Ovary (tissue), 9 donors: ENCODE data around the gene PRDM16. TPM values are rescaled to one million over a fixed set of nuclear protein-coding genes. Genes with fewer than 3 reads are reported as not detected.

Experiments
- DNase-seq, 5 donors: peaks; one replicate each; pipeline ENCODE4 v3.0.0-alpha.2; 2019 to 2020
- H3K27ac ChIP-seq, 2 donors: fragments of 200-600 bp; one replicate each; pipeline versions ENCODE4 v1.5.1 to v1.8.0; 2019 to 2022
- H3K27me3 ChIP-seq: fragments of 200-600 bp; one replicate; pipeline ENCODE4 v1.8.0; 2022
- H3K36me3 ChIP-seq: fragments of 200-600 bp; sonication (generic); one replicate; pipeline ENCODE4 v1.5.1; 2019
- H3K4me1 ChIP-seq: one replicate; pipeline ENCODE4 v1.8.1; 2013; ENCODE audit warnings: mild to moderate bottlenecking, moderate library complexity; ENCODE audit not compliant: insufficient read depth
- H3K4me3 ChIP-seq: fragments of 200-600 bp; sonication (generic); one replicate; pipeline ENCODE4 v1.5.1; 2017
- H3K9me3 ChIP-seq, 2 donors: fragments of 200-600 bp in 1 of 2; sonication (generic) in 1 of 2; one replicate each; pipeline versions ENCODE4 v1.5.1 to v1.8.1; 2013 to 2019; ENCODE audit warnings: mild to moderate bottlenecking in 1 of 2, moderate library complexity in 1 of 2
- EP300 ChIP-seq: sonication (generic); formaldehyde crosslinking; IDR thresholded peaks from one replicate; pipeline ENCODE4 v1.6.1; 2017; ENCODE audit warnings: antibody characterized with exemption
- POLR2A ChIP-seq: fragments of 450-650 bp; IDR thresholded peaks from one replicate; pipeline ENCODE4 v1.6.1; 2017; ENCODE audit warnings: antibody characterized with exemption, mild to moderate bottlenecking, moderate library complexity
- WGBS, 3 donors: extraction: QIAGEN DNeasy Blood & Tissue Kit in 1 of 3; methylation state at CpG; one replicate each; pipeline versions ENCODE4 v1.1.5 to v1.1.7; 2013 to 2017; 5-methylcytosine and 5-hydroxymethylcytosine counted together
- intact Hi-C, 4 donors: fragments of 100-400 bp; cut with DNase I; formaldehyde crosslinking; loops; one replicate each; pipeline versions ENCODE4 v1.11.0 to v1.15.1; 2022 to 2023
- polyA plus RNA-seq, 2 donors: library from polyadenylated mRNA; stranded (reverse); fragments of 200-250 nt in 1 of 2; fragments of 350-450 nt in 1 of 2; fragmentation: Illumina TruSeq in 1 of 2; extraction: RNeasy Lipid Tissue Mini Kit (QIAGEN cat#74804) in 1 of 2; gene quantifications; one replicate each; pipeline ENCODE4 v1.2.3, GENCODE V29; 2013 to 2014
- total RNA-seq, 7 donors: library from RNA; depleted of rRNA in 2 of 7; stranded (reverse); fragments of >200 nt in 2 of 7; fragmentation: NEBNext Ultra II Directional in 3 of 7; extraction: Animal tissue kit (Norgen Biotek cat#: 25700) in 3 of 7; gene quantifications; one replicate each; pipeline versions ENCODE4 v1.1.0 to v1.2.4, GENCODE V29; 2016 to 2023
- TF ChIP-seq, protein P1 (sequence below), 3 donors: fragments of 450-650 bp in 2 of 3; fragments of 200-600 bp in 1 of 3; IDR thresholded peaks; one replicate each; pipeline versions ENCODE4 v1.5.1 to v1.8.0; 2016 to 2022; ENCODE audit warnings: antibody characterized with exemption in 3 of 3, mild to moderate bottlenecking in 1 of 3
- donor health status: DM: no; HTN: no; CAD: no; lungs with moderate emphysema.
- donor health status: DM: no; HTN: no; CAD: no.
- donor health status: Bipolar disorder and iron deficiency.
- donor health status: DM: yes; HTN: yes; CAD: no.
- donor health status: DM: no; HTN: no; CAD: no.
- donor health status: DM: yes; HTN: yes; CAD: no.

Gene PRDM16
- total and polyA plus RNA-seq, 9 donors, result 1.1 to 17.3 (median 3.9) TPM

DNA sequence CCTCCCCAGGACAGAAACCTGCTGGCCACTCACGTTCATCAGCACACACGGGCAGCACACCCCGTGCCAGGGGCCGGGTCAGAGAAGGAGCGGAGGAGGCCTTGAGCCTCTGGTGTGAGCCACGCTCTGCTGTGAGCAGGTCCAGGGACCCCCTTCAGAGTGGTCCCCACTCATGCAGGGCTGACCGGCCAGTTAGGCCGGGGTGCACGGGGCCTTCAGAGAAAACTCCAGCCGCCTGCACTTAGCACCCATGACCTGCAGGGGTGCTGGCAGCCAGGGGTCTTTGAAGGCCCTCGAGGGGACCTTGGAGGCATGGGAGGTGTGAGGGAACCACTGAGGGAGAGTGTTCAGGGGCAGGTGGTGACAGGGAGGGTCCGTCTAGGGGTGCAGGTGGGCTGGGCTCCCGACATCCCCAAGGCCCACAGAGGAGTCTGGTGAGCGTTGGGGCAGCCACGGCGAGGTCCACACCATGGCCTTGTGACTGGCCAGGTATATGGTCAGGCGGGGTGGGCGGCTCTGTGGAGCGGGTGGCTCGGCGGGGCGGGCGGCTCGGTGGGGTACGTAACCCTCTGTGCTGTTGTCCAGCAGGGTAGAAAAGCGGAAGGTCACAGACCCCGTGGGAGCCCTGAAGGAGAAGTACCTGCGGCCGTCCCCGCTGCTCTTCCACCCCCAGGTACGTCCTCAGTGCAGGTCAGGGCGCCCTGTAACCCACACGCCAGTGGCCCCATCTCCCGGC is 345.1 kb downstream of the PRDM16 start:
- Histone ChIP-seq H3K27me3 (no peaks in the 10 kb centered on the region), H3K4me3 (no peak overlapping the region), H3K4me1 (peaks cover 2% of the 10 kb centered on the region), H3K36me3 (no peaks in the 10 kb centered on the region), H3K9me3 (peaks cover 0 to 9% of the 10 kb centered on the region in 2 donors), H3K27ac (no peak overlapping the region)
- WGBS, 3 donors, result 90 to 92% (median 92%) methylated on average over 34 of the region's 34 CpGs
- DNase-seq, result no peak
- intact Hi-C loops, result loop anchor here (5.0 to 10.0 kb wide), 5 partner anchors 127 to 539 kb away; partner anchors contain the start of gene PRDM16 (in 1 of the 4)
- no peak for TF ChIP-seq EP300
- no peak for TF ChIP-seq POLR2A
- TF ChIP-seq, protein P1, sequence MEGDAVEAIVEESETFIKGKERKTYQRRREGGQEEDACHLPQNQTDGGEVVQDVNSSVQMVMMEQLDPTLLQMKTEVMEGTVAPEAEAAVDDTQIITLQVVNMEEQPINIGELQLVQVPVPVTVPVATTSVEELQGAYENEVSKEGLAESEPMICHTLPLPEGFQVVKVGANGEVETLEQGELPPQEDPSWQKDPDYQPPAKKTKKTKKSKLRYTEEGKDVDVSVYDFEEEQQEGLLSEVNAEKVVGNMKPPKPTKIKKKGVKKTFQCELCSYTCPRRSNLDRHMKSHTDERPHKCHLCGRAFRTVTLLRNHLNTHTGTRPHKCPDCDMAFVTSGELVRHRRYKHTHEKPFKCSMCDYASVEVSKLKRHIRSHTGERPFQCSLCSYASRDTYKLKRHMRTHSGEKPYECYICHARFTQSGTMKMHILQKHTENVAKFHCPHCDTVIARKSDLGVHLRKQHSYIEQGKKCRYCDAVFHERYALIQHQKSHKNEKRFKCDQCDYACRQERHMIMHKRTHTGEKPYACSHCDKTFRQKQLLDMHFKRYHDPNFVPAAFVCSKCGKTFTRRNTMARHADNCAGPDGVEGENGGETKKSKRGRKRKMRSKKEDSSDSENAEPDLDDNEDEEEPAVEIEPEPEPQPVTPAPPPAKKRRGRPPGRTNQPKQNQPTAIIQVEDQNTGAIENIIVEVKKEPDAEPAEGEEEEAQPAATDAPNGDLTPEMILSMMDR (IDR thresholded peaks at IDR 0.05), result no peak

DNA sequence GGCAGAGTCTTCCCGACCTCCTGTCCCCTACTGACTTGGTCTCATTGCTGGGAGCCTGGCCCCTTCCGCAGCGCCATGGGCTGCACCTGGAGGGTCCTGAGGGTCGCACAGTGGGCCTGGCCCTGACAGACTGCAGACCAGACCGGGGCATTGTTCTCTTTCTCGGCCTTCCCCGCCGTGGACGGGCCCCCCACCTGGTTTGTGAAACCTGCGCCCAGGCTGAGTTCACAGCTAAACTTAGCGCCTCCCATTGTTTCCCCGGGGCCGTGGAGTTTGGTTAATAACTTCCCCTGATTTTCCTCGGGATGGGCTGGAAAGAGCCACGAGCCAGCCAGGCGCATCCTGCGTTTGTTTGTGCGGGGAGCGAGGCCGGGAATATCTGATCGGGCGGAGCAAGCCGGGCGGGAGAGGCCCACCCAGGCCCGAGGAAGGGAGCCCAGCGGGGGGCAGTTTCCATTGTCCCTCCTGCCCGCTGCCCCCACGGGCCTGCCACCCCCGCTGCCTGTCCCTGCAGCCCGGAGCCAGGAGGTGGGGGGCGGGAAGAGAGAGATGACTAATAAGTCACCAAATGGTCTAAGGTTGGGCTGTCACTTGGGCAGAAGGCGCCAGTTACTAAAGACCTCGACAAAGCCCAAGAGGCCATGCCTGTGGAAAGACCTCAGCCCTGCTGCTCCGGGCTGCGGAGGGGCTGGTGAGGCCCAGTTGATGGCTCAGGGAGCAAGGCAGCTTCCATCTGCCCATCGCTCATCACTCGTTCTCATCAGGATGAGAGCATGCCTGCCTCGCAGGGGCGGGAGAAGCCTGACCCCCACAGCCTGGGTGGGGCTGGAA is 346.5 kb downstream of the PRDM16 start:
- H3K4me3 ChIP-seq, result no peak overlapping the region
- H3K27ac ChIP-seq, result no peak overlapping the region
- no peaks in the 10 kb centered on the region for H3K27me3 ChIP-seq
- no peak for DNase-seq
- H3K4me1 ChIP-seq, result no peaks in the 10 kb centered on the region
- intact Hi-C loops, result loop anchor here in 2 of 4 donors (5.0 to 10.0 kb wide), 2 partner anchors 403 to 541 kb away; no protein-coding TSS in a partner anchor
- peaks cover 0 to 9% of the 10 kb centered on the region in 2 donors for H3K9me3 ChIP-seq
- no peak for TF ChIP-seq EP300
- TF ChIP-seq, protein P1 (IDR thresholded peaks at IDR 0.05), result no peak
- no peak for TF ChIP-seq POLR2A
- WGBS, 3 donors, result 50 to 72% (median 56%) methylated on average over 39 of the region's 39 CpGs
- no peaks in the 10 kb centered on the region for H3K36me3 ChIP-seq

DNA sequence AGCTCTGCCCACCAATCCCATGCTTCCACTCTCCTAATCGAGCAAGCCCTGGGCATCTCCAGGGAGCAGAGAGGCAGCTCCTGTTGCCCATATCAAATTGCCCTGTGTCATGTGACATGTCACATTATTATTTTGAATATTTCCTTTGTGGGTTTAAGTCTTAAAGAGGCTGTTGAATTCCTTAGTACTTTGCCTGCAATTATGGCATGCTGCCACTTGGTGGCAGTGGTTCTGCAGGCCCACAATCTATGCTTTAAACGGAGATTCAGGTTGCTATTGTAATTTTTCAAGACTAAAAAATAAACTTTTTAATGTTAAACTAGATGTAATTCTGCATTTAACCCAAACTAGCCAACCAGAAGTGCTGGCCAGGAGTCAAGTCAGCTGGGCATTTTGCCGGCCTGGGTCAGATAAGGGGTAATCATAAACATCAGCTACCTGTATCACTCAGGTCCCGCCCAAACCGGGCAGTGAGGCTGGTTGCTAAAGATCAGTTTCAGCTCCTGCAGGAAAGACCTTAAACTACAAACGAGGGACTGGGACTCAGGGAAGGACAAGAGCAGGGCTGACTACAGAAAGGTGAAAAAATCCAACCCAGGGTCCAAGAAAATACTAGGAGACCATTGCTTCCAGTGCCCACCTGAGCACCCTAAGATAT is 348.2 kb downstream of the PRDM16 start:
- 76 to 90% (median 82%) methylated on average over 6 of the region's 6 CpGs for WGBS, 3 donors
- H3K4me3 ChIP-seq, result no peak overlapping the region
- no peaks in the 10 kb centered on the region for H3K27me3 ChIP-seq
- H3K27ac ChIP-seq, result no peak overlapping the region
- no peaks in the 10 kb centered on the region for H3K36me3 ChIP-seq
- DNase-seq, result no peak
- H3K9me3 ChIP-seq, result peaks cover 0 to 9% of the 10 kb centered on the region in 2 donors
- TF ChIP-seq, protein P1 (IDR thresholded peaks at IDR 0.05), result no peak
- TF ChIP-seq EP300 (no peak), POLR2A (no peak)
- no peaks in the 10 kb centered on the region for H3K4me1 ChIP-seq
- intact Hi-C loops, result loop anchor here in 2 of 4 donors (5.0 to 10.0 kb wide), 2 partner anchors 405 to 542 kb away; no protein-coding TSS in a partner anchor

DNA sequence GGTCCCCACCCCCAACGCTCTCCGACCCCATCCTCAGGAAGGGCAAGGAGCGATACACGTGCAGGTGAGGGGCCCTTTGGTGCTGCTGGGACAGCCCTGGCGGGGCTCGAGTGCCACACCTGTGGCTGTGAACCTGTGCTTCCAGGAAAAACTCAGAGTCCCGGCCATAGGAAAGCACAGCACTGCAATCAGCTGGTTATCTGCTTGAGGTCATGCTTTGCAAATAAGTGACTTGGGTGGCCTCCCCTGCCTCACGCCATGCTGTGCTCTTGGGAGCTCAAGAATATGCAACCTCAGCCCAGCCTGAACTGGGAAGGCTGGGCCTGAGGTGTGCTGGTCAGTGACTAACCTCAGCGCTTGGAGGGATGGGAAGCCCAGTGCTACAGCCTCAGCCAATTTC is 348.9 kb downstream of the PRDM16 start:
- Histone ChIP-seq H3K4me1 (no peaks in the 10 kb centered on the region), H3K27ac (no peak overlapping the region), H3K27me3 (no peaks in the 10 kb centered on the region), H3K9me3 (peaks cover 0 to 9% of the 10 kb centered on the region in 2 donors), H3K36me3 (no peaks in the 10 kb centered on the region), H3K4me3 (no peak overlapping the region)
- TF ChIP-seq, protein P1 (IDR thresholded peaks at IDR 0.05), result no peak
- no peak for TF ChIP-seq POLR2A
- no peak for TF ChIP-seq EP300
- DNase-seq, result no peak
- intact Hi-C loops, result loop anchor here in 2 of 4 donors (5.0 to 10.0 kb wide), 2 partner anchors 406 to 543 kb away; no protein-coding TSS in a partner anchor
- WGBS, 3 donors, result 84 to 86% (median 86%) methylated on average over 9 of the region's 9 CpGs
